ENCODE results near the gene CRYGA. TPM values are rescaled to one million over a fixed set of nuclear protein-coding genes. Genes with fewer than 3 reads are reported as not detected.

CRYGA gene
- total RNA-seq, 2 experiments from 2014 or later = not detected

DNA sequence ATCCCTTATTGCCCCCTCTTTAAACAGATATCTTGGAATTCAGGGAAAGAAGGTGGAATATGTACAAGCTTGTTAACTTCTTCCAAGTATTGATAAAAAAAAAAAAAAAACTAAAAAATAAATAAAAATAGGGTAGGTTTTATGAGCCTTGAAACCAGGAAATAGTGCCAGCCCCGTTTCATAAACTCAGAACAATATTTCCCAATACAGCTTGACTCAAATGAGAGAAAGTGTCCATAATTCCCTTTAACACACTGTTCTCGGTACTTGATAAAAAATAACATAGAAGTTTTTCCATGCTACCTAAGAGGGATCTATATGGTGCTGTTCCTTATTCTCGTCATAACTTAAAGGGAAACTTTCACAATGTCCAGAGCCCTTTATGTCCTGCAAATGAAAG is 44.4 kb upstream of the CRYGA start:
- H3K36me3 Mint-ChIP-seq (ENCODE audit: low read depth) = no peaks in the 10 kb centered on the region
- H3K4me1 Mint-ChIP-seq (ENCODE audit: low read depth) = peaks cover 6% of the 10 kb centered on the region
- Histone ChIP-seq H3K9me3 (ENCODE audit: control insufficient read depth in 1 of 2, insufficient read depth in 1 of 2, low read length in 2 of 2) (no peaks in the 10 kb centered on the region), H3K4me1 (ENCODE audit: insufficient read depth, low read length) (no peaks in the 10 kb centered on the region), H3K27ac (ENCODE audit: low read depth in 1 of 2, low read length in 2 of 2) (no peak overlapping the region), H3K4me3 (ENCODE audit: low read length) (no peak overlapping the region), H3K27me3 (ENCODE audit: control insufficient read depth in 1 of 2, insufficient read depth in 2 of 2, low read length in 2 of 2) (no peaks in the 10 kb centered on the region), H3K36me3 (ENCODE audit: insufficient read depth, low read length) (no peaks in the 10 kb centered on the region)
- TF ChIP-seq, protein P1, sequence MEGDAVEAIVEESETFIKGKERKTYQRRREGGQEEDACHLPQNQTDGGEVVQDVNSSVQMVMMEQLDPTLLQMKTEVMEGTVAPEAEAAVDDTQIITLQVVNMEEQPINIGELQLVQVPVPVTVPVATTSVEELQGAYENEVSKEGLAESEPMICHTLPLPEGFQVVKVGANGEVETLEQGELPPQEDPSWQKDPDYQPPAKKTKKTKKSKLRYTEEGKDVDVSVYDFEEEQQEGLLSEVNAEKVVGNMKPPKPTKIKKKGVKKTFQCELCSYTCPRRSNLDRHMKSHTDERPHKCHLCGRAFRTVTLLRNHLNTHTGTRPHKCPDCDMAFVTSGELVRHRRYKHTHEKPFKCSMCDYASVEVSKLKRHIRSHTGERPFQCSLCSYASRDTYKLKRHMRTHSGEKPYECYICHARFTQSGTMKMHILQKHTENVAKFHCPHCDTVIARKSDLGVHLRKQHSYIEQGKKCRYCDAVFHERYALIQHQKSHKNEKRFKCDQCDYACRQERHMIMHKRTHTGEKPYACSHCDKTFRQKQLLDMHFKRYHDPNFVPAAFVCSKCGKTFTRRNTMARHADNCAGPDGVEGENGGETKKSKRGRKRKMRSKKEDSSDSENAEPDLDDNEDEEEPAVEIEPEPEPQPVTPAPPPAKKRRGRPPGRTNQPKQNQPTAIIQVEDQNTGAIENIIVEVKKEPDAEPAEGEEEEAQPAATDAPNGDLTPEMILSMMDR (IDR thresholded peaks at IDR 0.05) = no peak
- no peak for ATAC-seq (ENCODE audit: poor library complexity)
- no peak overlapping the region for H3K4me3 Mint-ChIP-seq
- no peaks in the 10 kb centered on the region for H3K9me3 Mint-ChIP-seq
- ChIA-PET CTCF (no interaction called here), POLR2A (no interaction called here)
- intact Hi-C loops (cut with DNase I, micrococcal nuclease) = no loop called here
- H3K27me3 Mint-ChIP-seq = no peaks in the 10 kb centered on the region
- no peak for DNase-seq
- no peak overlapping the region for H3K27ac Mint-ChIP-seq

GRCh38 chr2:208204166-208204565 is 40.8 kb upstream of the CRYGA start:
- no peaks in the 10 kb centered on the region for H3K36me3 ChIP-seq (ENCODE audit: insufficient read depth, low read length)
- H3K4me1 ChIP-seq (ENCODE audit: insufficient read depth, low read length) = no peaks in the 10 kb centered on the region
- no peaks in the 10 kb centered on the region for H3K36me3 Mint-ChIP-seq (ENCODE audit: low read depth)
- no peak overlapping the region for H3K27ac ChIP-seq (ENCODE audit: low read depth in 1 of 2, low read length in 2 of 2)
- no peak overlapping the region for H3K27ac Mint-ChIP-seq
- no peak overlapping the region for H3K4me3 ChIP-seq (ENCODE audit: low read length)
- no peak overlapping the region for H3K4me3 Mint-ChIP-seq
- ChIA-PET CTCF (no interaction called here), POLR2A (no interaction called here)
- TF ChIP-seq, protein P1 (IDR thresholded peaks at IDR 0.05) = no peak
- intact Hi-C loops (cut with DNase I, micrococcal nuclease) = no loop called here
- H3K9me3 Mint-ChIP-seq = no peaks in the 10 kb centered on the region
- peaks cover 6% of the 10 kb centered on the region for H3K4me1 Mint-ChIP-seq (ENCODE audit: low read depth)
- DNase-seq (no peak), ATAC-seq (ENCODE audit: poor library complexity) (no peak)
- no peaks in the 10 kb centered on the region for H3K27me3 ChIP-seq (ENCODE audit: control insufficient read depth in 1 of 2, insufficient read depth in 2 of 2, low read length in 2 of 2)
- H3K27me3 Mint-ChIP-seq = no peaks in the 10 kb centered on the region
- no peaks in the 10 kb centered on the region for H3K9me3 ChIP-seq (ENCODE audit: control insufficient read depth in 1 of 2, insufficient read depth in 1 of 2, low read length in 2 of 2)

DNA sequence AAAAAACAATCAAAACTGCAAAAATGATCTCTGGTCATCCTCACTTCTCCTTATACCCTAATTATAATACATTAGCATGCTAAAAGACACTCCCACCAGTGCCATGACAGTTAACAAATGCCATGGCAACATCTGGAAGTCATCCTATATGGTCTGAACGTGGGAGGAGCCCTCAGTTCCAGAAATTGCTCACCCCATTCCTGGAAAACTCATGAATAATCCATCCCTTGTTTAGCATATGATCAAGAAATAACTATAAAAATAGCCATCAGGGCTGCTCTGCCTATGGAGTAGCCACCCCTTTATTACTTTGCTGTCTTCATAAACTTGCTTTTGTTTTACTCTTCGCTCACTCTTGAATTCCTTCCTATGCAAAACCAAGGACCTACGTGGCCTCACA is 32.1 kb upstream of the CRYGA start:
- intact Hi-C loops (cut with DNase I, micrococcal nuclease) = no loop called here

More for the DNA sequence above, 32.1 kb upstream of the CRYGA start:
- Histone ChIP-seq H3K9me3 (ENCODE audit: control insufficient read depth in 1 of 2, insufficient read depth in 1 of 2, low read length in 2 of 2) (no peaks in the 10 kb centered on the region), H3K27ac (ENCODE audit: low read depth in 1 of 2, low read length in 2 of 2) (no peak overlapping the region), H3K27me3 (ENCODE audit: control insufficient read depth in 1 of 2, insufficient read depth in 2 of 2, low read length in 2 of 2) (no peaks in the 10 kb centered on the region), H3K4me1 (ENCODE audit: insufficient read depth, low read length) (no peaks in the 10 kb centered on the region), H3K4me3 (ENCODE audit: low read length) (no peak overlapping the region), H3K36me3 (ENCODE audit: insufficient read depth, low read length) (no peaks in the 10 kb centered on the region)
- Mint-ChIP-seq H3K27me3 (peaks cover under 1% of the 10 kb centered on the region), H3K36me3 (ENCODE audit: low read depth) (no peaks in the 10 kb centered on the region), H3K27ac (no peak overlapping the region), H3K4me1 (ENCODE audit: low read depth) (no peaks in the 10 kb centered on the region), H3K4me3 (no peak overlapping the region), H3K9me3 (no peaks in the 10 kb centered on the region)
- DNase-seq (no peak), ATAC-seq (ENCODE audit: poor library complexity) (no peak)
- ChIA-PET POLR2A (no interaction called here), CTCF (no interaction called here)
- TF ChIP-seq, protein P1 (IDR thresholded peaks at IDR 0.05) = no peak

Measured in CD4-positive, alpha-beta T cell (primary cell).